Activated T-cell treated with anti-CD3 and anti-CD28 coated beads, Interleukin-2, amount 50 U/mL, for 1 hour (primary cell): Measurements from ENCODE around the gene LSM2.
"Not testable (repeated sequence)": the region's sequence is repeated elsewhere in the genome, so short reads cannot be mapped to it uniquely, and the experiment has no call there.

Source experiments
- DNase-seq: peaks from one replicate; pipeline ENCODE4 v3.0.0-alpha.2; 2020

Gene LSM2

DNA sequence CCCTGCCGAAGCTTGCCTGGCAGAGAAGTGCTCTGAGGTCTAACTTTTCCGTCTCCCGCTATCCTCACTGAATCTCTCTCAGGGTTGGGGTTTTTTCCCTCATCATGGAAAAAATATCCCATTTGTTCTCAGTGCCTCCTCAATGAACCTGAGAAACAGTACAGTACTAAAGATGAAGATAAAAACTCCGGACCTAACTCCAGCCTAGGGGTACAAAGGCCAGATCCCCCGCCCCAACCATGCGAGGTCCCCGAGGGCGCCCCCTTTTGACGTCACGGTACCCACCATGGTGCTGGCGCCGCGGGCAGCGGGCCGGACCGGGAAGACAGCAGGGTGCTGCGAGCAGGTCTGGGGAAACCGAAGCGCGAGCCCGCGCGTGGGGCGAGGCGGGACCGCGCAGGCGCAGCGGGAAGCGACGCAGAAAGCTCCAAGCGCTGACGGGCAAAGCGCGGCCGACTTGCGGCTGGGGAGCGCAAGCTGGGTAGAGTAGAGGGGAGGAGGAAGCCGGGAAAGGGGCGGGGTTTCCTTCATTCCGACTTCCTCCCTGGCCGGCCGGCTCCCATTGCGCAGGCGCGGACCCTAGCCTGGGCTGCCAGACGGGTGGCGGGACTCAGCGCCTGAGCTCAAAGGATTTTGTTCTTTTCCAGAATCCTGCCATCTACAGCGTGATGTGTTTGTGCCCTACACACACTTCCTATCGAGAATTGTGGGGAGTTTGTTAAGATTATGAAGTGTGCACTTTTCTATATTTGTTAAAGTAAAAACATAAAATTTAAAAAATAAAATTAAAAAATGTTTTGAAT, at the start of gene LSM2:
LSM2 (minus strand) TSS at position 497 of the 803 bp plus-strand sequence; CDS start at position 288, 209 bp downstream.
- DNase-seq, result peak; percentile 96

GRCh38 chr6:31851980-31852718, 45.4 kb upstream of the LSM2 start:
- DNase-seq, result not testable (repeated sequence)

- no peak for DNase-seq
Measured at GRCh38 chr6:31851485-31851832, 44.7 kb upstream of the LSM2 start.

DNA sequence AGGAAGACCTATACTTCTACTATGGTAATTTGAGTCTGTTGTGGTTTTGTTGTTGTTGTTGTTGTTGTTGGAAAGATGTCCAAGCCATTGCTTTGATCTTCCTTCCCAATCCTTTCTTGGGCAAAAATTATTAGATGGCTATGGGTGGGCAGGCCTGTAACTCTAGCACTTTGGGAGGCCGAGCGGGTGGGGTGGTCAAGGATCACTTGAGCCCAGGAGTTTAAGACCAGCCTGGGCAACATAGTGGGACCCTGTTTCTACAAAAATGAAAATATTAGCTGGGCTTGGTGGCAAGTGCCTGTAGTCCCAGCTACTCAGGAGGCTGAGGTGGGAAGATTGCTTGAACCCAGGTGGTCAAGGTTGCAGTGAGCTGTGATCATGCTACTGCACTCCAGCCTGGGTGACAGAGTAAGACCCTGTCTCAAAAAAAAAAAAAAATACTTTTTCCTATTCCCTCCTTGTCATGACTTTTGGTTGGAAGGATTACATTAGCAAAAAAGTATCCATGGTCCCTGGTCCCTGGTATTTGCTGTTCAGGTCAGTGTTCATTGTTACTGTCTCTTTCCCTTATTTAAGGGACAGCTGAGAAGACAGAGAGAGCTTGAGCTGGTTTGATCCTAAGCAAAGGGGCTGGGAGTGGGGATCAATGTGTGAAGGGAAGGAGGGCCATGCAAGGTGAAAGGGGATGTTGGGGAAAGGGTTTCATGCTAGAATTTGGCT, 44.2 kb upstream of the LSM2 start:
- DNase-seq, result no peak

GRCh38 chr6:31847276-31847978, 40.7 kb upstream of the LSM2 start:
- no peak for DNase-seq

DNA sequence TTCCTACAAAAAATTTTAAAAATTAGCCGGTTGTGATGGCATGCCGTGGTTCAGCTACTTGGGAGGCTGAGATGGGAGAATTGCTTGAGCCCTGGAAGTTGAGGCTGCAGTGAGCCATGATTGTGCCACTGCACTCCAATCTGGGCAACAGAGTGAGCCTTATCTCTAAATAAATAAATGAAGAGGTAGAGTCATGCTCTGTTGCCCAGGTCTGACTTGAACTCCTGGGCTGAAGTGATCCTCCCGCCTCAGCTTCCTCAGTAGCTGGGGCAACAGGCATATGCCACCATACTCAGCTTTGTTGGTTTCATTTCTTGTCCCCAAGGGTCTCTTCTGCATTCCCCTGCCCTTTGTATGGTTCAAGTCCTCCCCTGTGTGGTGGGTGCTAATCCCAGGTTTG, 37.7 kb upstream of the LSM2 start:
- no peak for DNase-seq

GRCh38 chr6:31842053-31842452, 35.3 kb upstream of the LSM2 start:
- DNase-seq, result no peak

- not testable (repeated sequence) for DNase-seq
Measured at GRCh38 chr6:31839779-31840126, 33.0 kb upstream of the LSM2 start.

DNA sequence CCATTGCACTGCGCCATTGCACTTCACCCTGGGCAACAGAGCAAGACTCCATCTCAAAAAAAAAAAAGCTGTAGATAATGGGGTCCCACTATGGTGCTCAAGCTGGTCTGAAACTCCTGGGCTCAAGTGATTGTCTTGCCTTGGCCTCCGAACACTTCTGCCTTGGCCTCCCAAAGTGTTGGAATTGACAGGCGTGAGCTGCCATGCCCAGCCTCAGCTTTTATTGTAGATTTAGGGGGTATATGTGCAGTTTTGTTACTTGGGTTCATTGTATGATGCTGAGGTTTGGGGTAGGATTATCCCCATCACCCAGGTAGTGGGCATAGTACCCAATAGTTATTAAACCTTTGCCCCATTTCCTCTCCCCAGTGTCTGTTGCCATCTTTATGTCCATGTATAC, 32.2 kb upstream of the LSM2 start:
- DNase-seq, result no peak

DNA sequence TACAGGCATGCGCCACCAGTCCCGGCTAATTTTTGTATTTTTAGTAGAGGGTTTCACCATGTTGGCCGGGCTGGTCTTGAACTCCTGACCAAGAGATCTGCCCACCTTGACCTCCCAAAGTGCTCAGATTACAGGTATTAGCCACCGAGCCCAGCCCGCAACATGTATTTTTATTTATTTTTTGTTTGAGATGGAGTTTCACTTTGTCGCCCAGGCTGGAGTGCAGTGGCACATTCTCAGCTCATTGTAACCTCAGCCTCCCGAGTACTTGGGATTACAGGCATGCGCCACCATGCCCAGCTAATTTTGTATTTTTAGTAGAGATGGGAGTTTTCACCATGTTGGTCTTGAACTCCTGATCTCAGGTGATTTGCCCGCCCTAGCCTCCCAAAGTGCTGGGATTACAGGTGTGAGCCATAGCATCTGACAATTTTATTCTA, 31.4 kb upstream of the LSM2 start:
- DNase-seq, result not testable (repeated sequence)

- no peak for DNase-seq
Measured at GRCh38 chr6:31837369-31838113, 30.8 kb upstream of the LSM2 start.

DNA sequence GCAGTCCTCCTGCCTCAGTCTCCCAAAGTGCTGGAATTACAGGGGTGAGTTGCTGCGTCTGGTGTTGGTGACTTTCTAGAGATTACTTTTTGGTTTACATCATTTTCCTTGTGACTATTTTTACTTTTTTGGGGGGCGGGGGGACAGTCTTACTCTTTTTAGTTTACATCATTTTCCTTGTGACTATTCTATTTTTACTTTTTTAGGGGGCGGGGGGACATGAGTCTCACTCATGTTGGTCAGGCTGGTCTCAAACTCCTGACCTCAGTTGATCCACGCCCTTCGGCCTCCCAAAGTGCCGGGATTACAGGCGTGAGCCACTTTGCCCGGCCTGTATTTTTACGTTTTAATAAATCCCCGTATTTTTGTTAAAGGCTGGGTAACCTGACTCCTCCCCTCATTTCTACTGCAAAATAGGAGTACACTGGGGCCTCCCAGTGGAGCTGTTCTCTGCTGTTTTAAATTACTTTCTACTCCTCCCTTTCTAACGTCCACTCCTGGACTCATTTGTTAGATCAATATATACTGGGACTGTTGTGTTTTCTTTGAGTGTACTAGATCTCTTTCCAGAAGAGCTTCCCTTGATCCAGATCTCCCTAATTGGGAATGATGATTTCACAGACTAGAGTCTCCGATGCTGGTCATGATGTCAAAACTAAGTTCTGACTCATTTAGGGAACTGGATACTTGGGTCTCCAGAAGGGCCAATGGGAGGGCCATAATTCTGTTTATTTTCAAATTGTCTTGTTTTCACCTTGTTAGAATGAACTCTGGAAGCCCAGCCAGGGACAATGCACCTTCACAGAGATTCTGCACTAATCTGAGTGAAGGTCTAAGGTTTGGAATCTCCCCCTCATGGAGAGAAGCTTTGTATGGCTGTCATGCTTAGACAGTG, 30.0 kb upstream of the LSM2 start:
- no peak for DNase-seq

GRCh38 chr6:31836047-31836473, 29.3 kb upstream of the LSM2 start:
- no peak for DNase-seq

GRCh38 chr6:31834367-31835250, 27.8 kb upstream of the LSM2 start:
- DNase-seq, result peak; percentile 86

DNA sequence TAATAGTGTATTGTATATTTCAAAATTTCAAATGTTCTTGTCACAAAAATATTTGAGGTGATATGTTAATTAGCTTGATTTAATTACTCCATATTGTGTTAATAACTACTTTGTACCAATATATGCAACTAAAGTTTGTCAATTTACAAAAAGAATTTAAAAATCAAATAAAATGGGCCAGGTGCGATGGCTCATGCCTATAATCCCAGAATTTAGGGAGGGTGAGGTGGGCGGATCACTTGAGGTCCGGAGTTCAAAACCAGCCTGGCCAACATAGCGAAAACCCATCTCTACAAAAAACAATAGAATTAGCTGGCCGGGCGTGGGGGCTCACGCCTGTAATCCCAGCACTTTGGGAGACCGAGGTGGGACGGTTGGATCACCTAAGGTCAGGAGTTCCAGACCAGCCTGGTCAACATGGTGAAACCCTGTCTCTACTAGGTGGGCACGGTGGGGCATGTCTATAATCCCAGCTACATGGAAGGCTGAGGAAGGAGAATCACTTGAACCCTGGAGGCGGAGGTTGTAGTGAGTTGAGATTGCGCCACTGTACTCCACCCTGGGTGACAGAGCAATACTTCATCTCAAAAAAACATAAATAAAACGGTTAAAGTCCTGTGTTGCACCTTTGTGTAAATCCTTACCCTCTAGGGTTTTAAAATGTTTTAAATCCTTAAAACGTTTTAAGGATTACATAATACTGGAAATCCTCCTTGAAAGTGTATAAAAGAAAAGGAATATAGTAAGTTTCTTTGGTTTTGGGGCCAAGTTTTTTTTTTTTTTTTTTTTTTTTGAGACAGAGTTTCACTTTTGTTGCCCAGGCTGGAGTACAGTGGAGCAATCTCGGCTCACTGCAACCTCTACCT, 24.8 kb upstream of the LSM2 start:
- DNase-seq, result no peak

- DNase-seq, result no peak
Measured at GRCh38 chr6:31830886-31831335, 24.1 kb upstream of the LSM2 start.

- no peak for DNase-seq
Measured at GRCh38 chr6:31829633-31830283, 23.0 kb upstream of the LSM2 start.

DNA sequence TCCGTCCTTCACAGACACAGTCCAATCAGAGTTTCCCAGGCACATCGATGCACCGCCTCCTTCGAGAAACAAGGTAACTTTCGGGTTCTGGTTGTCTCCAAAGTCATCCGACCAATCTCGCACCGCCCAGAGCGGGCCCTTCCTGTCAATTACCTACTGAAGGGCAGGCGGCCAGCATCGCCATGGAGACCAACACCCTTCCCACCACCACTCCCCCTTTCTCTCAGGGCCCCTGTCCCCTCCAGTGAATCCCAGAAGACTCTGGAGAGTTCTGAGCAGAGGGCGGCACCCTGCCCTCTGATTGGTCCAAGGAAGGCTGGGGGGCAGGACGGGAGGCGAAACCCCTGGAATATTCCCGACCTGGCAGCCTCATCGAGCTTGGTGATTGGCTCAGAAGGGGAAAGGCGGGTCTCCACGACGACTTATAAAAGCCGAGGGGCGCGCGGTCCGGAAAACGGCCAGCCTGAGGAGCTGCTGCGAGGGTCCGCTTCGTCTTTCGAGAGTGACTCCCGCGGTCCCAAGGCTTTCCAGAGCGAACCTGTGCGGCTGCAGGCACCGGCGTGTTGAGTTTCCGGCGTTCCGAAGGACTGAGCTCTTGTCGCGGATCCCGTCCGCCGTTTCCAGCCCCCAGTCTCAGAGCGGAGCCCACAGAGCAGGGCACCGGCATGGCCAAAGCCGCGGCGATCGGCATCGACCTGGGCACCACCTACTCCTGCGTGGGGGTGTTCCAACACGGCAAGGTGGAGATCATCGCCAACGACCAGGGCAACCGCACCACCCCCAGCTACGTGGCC, 20.7 kb upstream of the LSM2 start, which contains the start of gene HSPA1B:
HSPA1B (plus strand) TSS at position 453 of the 794 bp plus-strand sequence; CDS start at position 666, 213 bp downstream.
- DNase-seq, result peak; percentile 82
